ENCODE results near the gene KIDINS220.

The KIDINS220 gene

GRCh38 chr2:8827729-8828128 lies 9.7 kb downstream of the KIDINS220 start:
- Histone ChIP-seq H3K27me3 (ENCODE audit: control insufficient read depth, insufficient read depth, low read length) (no peaks in the 10 kb centered on the region), H3K36me3 (ENCODE audit: insufficient read depth, low read length) (peaks cover 3% of the 10 kb centered on the region), H3K9ac (ENCODE audit: low read depth, low read length) (no peak overlapping the region), H3K4me2 (ENCODE audit: low read length) (no peak overlapping the region), H3K9me3 (replicated peaks; ENCODE audit: low read length) (no peaks in the 10 kb centered on the region), H3K4me1 (ENCODE audit: control insufficient read depth, insufficient read depth, low read length) (no peaks in the 10 kb centered on the region), H3K4me3 (ENCODE audit: low read length) (no peak overlapping the region)

GRCh38 chr2:8822218-8822617 lies 15.2 kb downstream of the KIDINS220 start:
- peaks cover 6% of the 10 kb centered on the region for H3K4me1 ChIP-seq (ENCODE audit: control insufficient read depth, insufficient read depth, low read length)
- no peak overlapping the region for H3K9ac ChIP-seq (ENCODE audit: low read depth, low read length)
- H3K4me3 ChIP-seq (ENCODE audit: low read length): no peak overlapping the region
- H3K9me3 ChIP-seq (replicated peaks; ENCODE audit: low read length): no peaks in the 10 kb centered on the region
- H3K36me3 ChIP-seq (ENCODE audit: insufficient read depth, low read length): peaks cover 13% of the 10 kb centered on the region
- no peaks in the 10 kb centered on the region for H3K27me3 ChIP-seq (ENCODE audit: control insufficient read depth, insufficient read depth, low read length)
- H3K4me2 ChIP-seq (ENCODE audit: low read length): no peak overlapping the region

- Histone ChIP-seq H3K4me2 (ENCODE audit: low read length) (no peak overlapping the region), H3K36me3 (ENCODE audit: insufficient read depth, low read length) (peaks cover 17% of the 10 kb centered on the region), H3K9ac (ENCODE audit: low read depth, low read length) (no peak overlapping the region), H3K4me3 (ENCODE audit: low read length) (no peak overlapping the region), H3K27me3 (ENCODE audit: control insufficient read depth, insufficient read depth, low read length) (no peaks in the 10 kb centered on the region), H3K9me3 (replicated peaks; ENCODE audit: low read length) (no peaks in the 10 kb centered on the region), H3K4me1 (ENCODE audit: control insufficient read depth, insufficient read depth, low read length) (peaks cover 6% of the 10 kb centered on the region)
Measured at GRCh38 chr2:8821276-8822217, 15.9 kb downstream of the KIDINS220 start.

- no peak overlapping the region for H3K4me2 ChIP-seq (ENCODE audit: low read length)
- H3K27me3 ChIP-seq (ENCODE audit: control insufficient read depth, insufficient read depth, low read length): no peaks in the 10 kb centered on the region
- H3K9me3 ChIP-seq (replicated peaks; ENCODE audit: low read length): no peaks in the 10 kb centered on the region
- peaks cover 24% of the 10 kb centered on the region for H3K36me3 ChIP-seq (ENCODE audit: insufficient read depth, low read length)
- no peak overlapping the region for H3K4me3 ChIP-seq (ENCODE audit: low read length)
- no peak overlapping the region for H3K9ac ChIP-seq (ENCODE audit: low read depth, low read length)
- H3K4me1 ChIP-seq (ENCODE audit: control insufficient read depth, insufficient read depth, low read length): peaks cover 6% of the 10 kb centered on the region
Measured at GRCh38 chr2:8819948-8820347, 17.5 kb downstream of the KIDINS220 start.

- Histone ChIP-seq H3K9me3 (replicated peaks; ENCODE audit: low read length) (no peaks in the 10 kb centered on the region), H3K9ac (ENCODE audit: low read depth, low read length) (no peak overlapping the region), H3K4me2 (ENCODE audit: low read length) (no peak overlapping the region), H3K4me1 (ENCODE audit: control insufficient read depth, insufficient read depth, low read length) (peaks cover 6% of the 10 kb centered on the region), H3K4me3 (ENCODE audit: low read length) (no peak overlapping the region), H3K36me3 (ENCODE audit: insufficient read depth, low read length) (peaks cover 27% of the 10 kb centered on the region), H3K27me3 (ENCODE audit: control insufficient read depth, insufficient read depth, low read length) (no peaks in the 10 kb centered on the region)
Measured at GRCh38 chr2:8819194-8819593, 18.2 kb downstream of the KIDINS220 start.

- no peaks in the 10 kb centered on the region for H3K9me3 ChIP-seq (replicated peaks; ENCODE audit: low read length)
- H3K27me3 ChIP-seq (ENCODE audit: control insufficient read depth, insufficient read depth, low read length): no peaks in the 10 kb centered on the region
- no peak overlapping the region for H3K4me3 ChIP-seq (ENCODE audit: low read length)
- H3K4me2 ChIP-seq (ENCODE audit: low read length): no peak overlapping the region
- H3K4me1 ChIP-seq (ENCODE audit: control insufficient read depth, insufficient read depth, low read length): peaks cover 6% of the 10 kb centered on the region
- no peak overlapping the region for H3K9ac ChIP-seq (ENCODE audit: low read depth, low read length)
- peaks cover 31% of the 10 kb centered on the region for H3K36me3 ChIP-seq (ENCODE audit: insufficient read depth, low read length)
Measured at GRCh38 chr2:8817221-8817620, 20.2 kb downstream of the KIDINS220 start.

- no peak overlapping the region for H3K9ac ChIP-seq (ENCODE audit: low read depth, low read length)
- H3K4me1 ChIP-seq (ENCODE audit: control insufficient read depth, insufficient read depth, low read length): peaks cover 12% of the 10 kb centered on the region
- peaks cover 53% of the 10 kb centered on the region for H3K36me3 ChIP-seq (ENCODE audit: insufficient read depth, low read length)
- H3K4me2 ChIP-seq (ENCODE audit: low read length): no peak overlapping the region
- no peak overlapping the region for H3K4me3 ChIP-seq (ENCODE audit: low read length)
- no peaks in the 10 kb centered on the region for H3K27me3 ChIP-seq (ENCODE audit: control insufficient read depth, insufficient read depth, low read length)
- H3K9me3 ChIP-seq (replicated peaks; ENCODE audit: low read length): no peaks in the 10 kb centered on the region
Measured at GRCh38 chr2:8806885-8807704, 30.3 kb downstream of the KIDINS220 start.

- peaks cover 12% of the 10 kb centered on the region for H3K4me1 ChIP-seq (ENCODE audit: control insufficient read depth, insufficient read depth, low read length)
- H3K36me3 ChIP-seq (ENCODE audit: insufficient read depth, low read length): peaks cover 60% of the 10 kb centered on the region
- no peak overlapping the region for H3K4me2 ChIP-seq (ENCODE audit: low read length)
- no peak overlapping the region for H3K4me3 ChIP-seq (ENCODE audit: low read length)
- no peaks in the 10 kb centered on the region for H3K9me3 ChIP-seq (replicated peaks; ENCODE audit: low read length)
- no peak overlapping the region for H3K9ac ChIP-seq (ENCODE audit: low read depth, low read length)
- no peaks in the 10 kb centered on the region for H3K27me3 ChIP-seq (ENCODE audit: control insufficient read depth, insufficient read depth, low read length)
Measured at GRCh38 chr2:8805278-8806210, 31.9 kb downstream of the KIDINS220 start.

- no peaks in the 10 kb centered on the region for H3K9me3 ChIP-seq (replicated peaks; ENCODE audit: low read length)
- no peak overlapping the region for H3K9ac ChIP-seq (ENCODE audit: low read depth, low read length)
- H3K4me1 ChIP-seq (ENCODE audit: control insufficient read depth, insufficient read depth, low read length): peaks cover 12% of the 10 kb centered on the region
- peaks cover 55% of the 10 kb centered on the region for H3K36me3 ChIP-seq (ENCODE audit: insufficient read depth, low read length)
- H3K4me3 ChIP-seq (ENCODE audit: low read length): no peak overlapping the region
- H3K4me2 ChIP-seq (ENCODE audit: low read length): no peak overlapping the region
- H3K27me3 ChIP-seq (ENCODE audit: control insufficient read depth, insufficient read depth, low read length): no peaks in the 10 kb centered on the region
Measured at GRCh38 chr2:8803658-8804379, 33.6 kb downstream of the KIDINS220 start.

- no peaks in the 10 kb centered on the region for H3K27me3 ChIP-seq (ENCODE audit: control insufficient read depth, insufficient read depth, low read length)
- no peak overlapping the region for H3K4me2 ChIP-seq (ENCODE audit: low read length)
- H3K9me3 ChIP-seq (replicated peaks; ENCODE audit: low read length): no peaks in the 10 kb centered on the region
- no peak overlapping the region for H3K4me3 ChIP-seq (ENCODE audit: low read length)
- H3K4me1 ChIP-seq (ENCODE audit: control insufficient read depth, insufficient read depth, low read length): peaks cover 12% of the 10 kb centered on the region
- H3K36me3 ChIP-seq (ENCODE audit: insufficient read depth, low read length): peaks cover 58% of the 10 kb centered on the region
- H3K9ac ChIP-seq (ENCODE audit: low read depth, low read length): no peak overlapping the region
Measured at GRCh38 chr2:8802741-8803140, 34.7 kb downstream of the KIDINS220 start.

Data from skeletal muscle satellite cell (primary cell).